Measurements from ENCODE around the gene SHC3. TPM values are rescaled to one million over a fixed set of nuclear protein-coding genes. Genes with fewer than 3 reads are reported as not detected.
A peak's percentile ranks its signal among the peaks of the same experiment; 100 is the strongest.

Gene SHC3
- polyA plus RNA-seq, 3 donors: not detected

DNA sequence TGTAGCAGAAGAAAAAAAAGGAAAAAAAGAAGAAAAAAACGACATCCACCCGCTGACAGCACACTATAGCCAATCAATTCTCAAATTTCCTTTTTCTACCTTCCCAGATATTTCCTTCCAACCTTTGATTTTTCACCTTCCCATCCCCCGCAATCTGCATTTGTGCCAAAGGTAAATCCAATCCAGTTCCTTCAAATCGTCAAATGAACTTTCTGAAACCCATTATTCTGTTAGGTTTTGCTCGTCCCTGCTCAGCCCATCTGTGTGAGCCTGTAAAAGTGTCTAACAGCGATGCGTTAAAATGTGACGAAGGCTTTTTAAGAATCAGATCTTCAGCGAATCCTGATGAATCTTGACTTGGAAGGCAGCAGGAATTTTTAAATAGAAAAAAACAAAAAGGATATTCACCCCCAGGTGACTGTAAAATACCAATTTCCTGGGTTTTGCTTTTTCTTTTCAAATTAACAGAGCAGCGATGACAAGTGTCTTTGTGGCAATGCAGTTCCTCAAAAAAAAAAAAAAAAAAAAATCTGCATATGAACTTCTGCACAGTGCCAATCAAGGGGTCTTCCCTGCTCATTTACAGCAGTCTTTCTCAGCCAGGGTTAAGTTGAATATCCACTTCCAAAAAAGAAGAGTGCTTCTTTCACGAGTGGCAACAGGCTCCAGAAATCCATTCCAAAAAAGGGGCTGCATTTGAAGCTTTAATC, 367 bp upstream of the SHC3 start:
- H3K27me3 ChIP-seq (ENCODE audit: control insufficient read depth in 2 of 2, insufficient read depth in 2 of 2, low read length in 2 of 2): peaks cover 57 to 68% of the 10 kb centered on the region in 2 donors
- no peak overlapping the region for H3K27ac ChIP-seq (ENCODE audit: low read depth in 1 of 2, low read length in 2 of 2)
- peaks cover 0 to 4% of the 10 kb centered on the region in 2 donors for H3K9me3 ChIP-seq (replicated peaks in 1 of 2; ENCODE audit: control insufficient read depth in 1 of 2, insufficient read depth in 1 of 2, low read length in 2 of 2)
- peak overlapping the region; percentile 51 for H3K4me2 ChIP-seq (replicated peaks; ENCODE audit: extremely low read depth, low read length, poor library complexity, severe bottlenecking)
- whole genome bisulfite sequencing (ENCODE audit: insufficient coverage): 50% methylated on average over 3 of the region's 11 CpGs
- H4K20me1 ChIP-seq (ENCODE audit: insufficient read depth, low read length): no peaks in the 10 kb centered on the region
- H3K36me3 Mint-ChIP-seq: peaks cover 0 to 4% of the 10 kb centered on the region in 2 donors
- TF ChIP-seq, protein P1, sequence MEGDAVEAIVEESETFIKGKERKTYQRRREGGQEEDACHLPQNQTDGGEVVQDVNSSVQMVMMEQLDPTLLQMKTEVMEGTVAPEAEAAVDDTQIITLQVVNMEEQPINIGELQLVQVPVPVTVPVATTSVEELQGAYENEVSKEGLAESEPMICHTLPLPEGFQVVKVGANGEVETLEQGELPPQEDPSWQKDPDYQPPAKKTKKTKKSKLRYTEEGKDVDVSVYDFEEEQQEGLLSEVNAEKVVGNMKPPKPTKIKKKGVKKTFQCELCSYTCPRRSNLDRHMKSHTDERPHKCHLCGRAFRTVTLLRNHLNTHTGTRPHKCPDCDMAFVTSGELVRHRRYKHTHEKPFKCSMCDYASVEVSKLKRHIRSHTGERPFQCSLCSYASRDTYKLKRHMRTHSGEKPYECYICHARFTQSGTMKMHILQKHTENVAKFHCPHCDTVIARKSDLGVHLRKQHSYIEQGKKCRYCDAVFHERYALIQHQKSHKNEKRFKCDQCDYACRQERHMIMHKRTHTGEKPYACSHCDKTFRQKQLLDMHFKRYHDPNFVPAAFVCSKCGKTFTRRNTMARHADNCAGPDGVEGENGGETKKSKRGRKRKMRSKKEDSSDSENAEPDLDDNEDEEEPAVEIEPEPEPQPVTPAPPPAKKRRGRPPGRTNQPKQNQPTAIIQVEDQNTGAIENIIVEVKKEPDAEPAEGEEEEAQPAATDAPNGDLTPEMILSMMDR (IDR thresholded peaks at IDR 0.05): no peak
- H3K4me1 Mint-ChIP-seq: peaks cover 20% of the 10 kb centered on the region
- peak overlapping the region in 1 of 3 experiments; percentile 47 for H3K4me3 ChIP-seq (replicated peaks in 1 of 3; ENCODE audit: low read depth in 2 of 3, low read length in 3 of 3)
- no peak for DNase-seq
- peaks cover 10 to 26% of the 10 kb centered on the region in 2 donors for H3K4me1 ChIP-seq (ENCODE audit: control insufficient read depth in 1 of 2, insufficient read depth in 2 of 2, low read length in 2 of 2)
- peaks cover 0 to 17% (median 10%) of the 10 kb centered on the region in 7 donors for H3K9me3 Mint-ChIP-seq
- intact Hi-C loops (cut with micrococcal nuclease): no loop called here
- H3K4me3 Mint-ChIP-seq: peak overlapping the region in 1 of 2 donors; percentile 76
- peaks cover 66 to 73% (median 72%) of the 10 kb centered on the region in 3 donors for H3K27me3 Mint-ChIP-seq (ENCODE audit: low read depth in 3 of 3)
- H2AFZ ChIP-seq (ENCODE audit: insufficient read depth, low read depth, low read length, poor library complexity, severe bottlenecking): no peak overlapping the region
- H3K79me2 ChIP-seq (ENCODE audit: insufficient read depth, low read length): no peaks in the 10 kb centered on the region
- no peaks in the 10 kb centered on the region for H3K36me3 ChIP-seq (replicated peaks in 1 of 2; ENCODE audit: control insufficient read depth in 1 of 2, insufficient read depth in 2 of 2, low read length in 2 of 2)
- H3K27ac Mint-ChIP-seq: no peak overlapping the region
- no peak overlapping the region for H3K9ac ChIP-seq (ENCODE audit: insufficient read depth, low read length, poor library complexity, severe bottlenecking)

DNA sequence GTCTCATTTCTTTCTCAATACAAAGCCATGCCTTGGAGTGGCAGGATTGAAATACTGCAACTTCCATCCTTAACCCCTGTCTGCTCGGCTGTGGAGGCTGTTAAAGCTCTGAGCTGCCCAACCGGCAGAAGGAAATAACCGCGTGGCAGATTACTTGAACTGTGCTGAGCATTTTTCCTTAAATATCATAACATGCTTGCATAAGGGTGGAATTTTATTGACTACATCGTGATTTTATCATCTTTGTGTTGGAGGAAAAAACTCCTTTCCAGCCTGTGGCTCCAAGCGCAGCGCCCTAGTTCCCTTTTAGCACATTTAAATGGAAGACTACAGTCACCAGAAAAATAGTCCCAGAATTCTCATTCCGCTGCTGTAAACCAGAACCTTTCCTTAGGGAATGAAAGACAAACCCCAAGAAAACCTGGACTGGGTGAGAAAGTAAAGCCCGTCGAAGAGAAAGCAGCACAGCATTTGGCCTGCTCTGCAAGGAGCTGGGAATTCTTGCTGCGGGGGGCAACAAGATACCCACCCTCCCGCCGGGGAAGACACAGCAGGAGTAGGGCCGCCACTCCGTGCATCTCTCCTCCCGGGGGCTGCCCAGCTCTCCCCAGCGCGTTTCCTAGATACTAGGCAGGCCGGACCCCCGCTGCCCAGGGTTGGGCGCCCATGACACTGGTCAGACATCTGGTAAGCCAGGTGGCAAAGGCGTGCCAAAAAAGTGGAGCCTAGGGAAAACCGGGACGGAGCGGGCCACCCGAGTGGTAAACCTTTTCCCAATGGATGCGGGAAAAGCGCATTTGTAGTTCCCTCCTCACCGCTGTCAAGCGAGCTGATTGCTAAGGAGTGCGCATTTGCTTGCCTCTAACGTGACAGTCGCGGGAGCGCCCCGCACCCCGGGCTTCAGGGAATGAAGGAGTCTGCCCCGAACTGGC, 1.3 kb downstream of the SHC3 start:
- Histone ChIP-seq H3K36me3 (replicated peaks in 1 of 2; ENCODE audit: control insufficient read depth in 1 of 2, insufficient read depth in 2 of 2, low read length in 2 of 2) (no peaks in the 10 kb centered on the region), H3K4me2 (replicated peaks; ENCODE audit: extremely low read depth, low read length, poor library complexity, severe bottlenecking) (no peak overlapping the region), H3K4me3 (replicated peaks in 1 of 3; ENCODE audit: low read depth in 2 of 3, low read length in 3 of 3) (no peak overlapping the region), H3K4me1 (ENCODE audit: control insufficient read depth in 1 of 2, insufficient read depth in 2 of 2, low read length in 2 of 2) (peaks cover 10 to 26% of the 10 kb centered on the region in 2 donors), H3K79me2 (ENCODE audit: insufficient read depth, low read length) (no peaks in the 10 kb centered on the region), H3K27me3 (ENCODE audit: control insufficient read depth in 2 of 2, insufficient read depth in 2 of 2, low read length in 2 of 2) (peaks cover 57 to 77% of the 10 kb centered on the region in 2 donors), H3K9me3 (replicated peaks in 1 of 2; ENCODE audit: control insufficient read depth in 1 of 2, insufficient read depth in 1 of 2, low read length in 2 of 2) (peaks cover 0 to 4% of the 10 kb centered on the region in 2 donors), H4K20me1 (ENCODE audit: insufficient read depth, low read length) (no peaks in the 10 kb centered on the region), H3K27ac (ENCODE audit: low read depth in 1 of 2, low read length in 2 of 2) (no peak overlapping the region), H3K9ac (ENCODE audit: insufficient read depth, low read length, poor library complexity, severe bottlenecking) (no peak overlapping the region), H2AFZ (ENCODE audit: insufficient read depth, low read depth, low read length, poor library complexity, severe bottlenecking) (no peak overlapping the region)
- no peak for DNase-seq
- peaks cover 20% of the 10 kb centered on the region for H3K4me1 Mint-ChIP-seq
- TF ChIP-seq, protein P1 (IDR thresholded peaks at IDR 0.05): no peak
- intact Hi-C loops (cut with micrococcal nuclease): no loop called here
- peaks cover 71 to 82% (median 73%) of the 10 kb centered on the region in 3 donors for H3K27me3 Mint-ChIP-seq (ENCODE audit: low read depth in 3 of 3)
- 6% methylated on average over 31 of the region's 38 CpGs for WGBS (ENCODE audit: insufficient coverage)
- H3K9me3 Mint-ChIP-seq: peaks cover 0 to 17% (median 10%) of the 10 kb centered on the region in 7 donors
- H3K36me3 Mint-ChIP-seq: peaks cover 0 to 4% of the 10 kb centered on the region in 2 donors
- H3K4me3 Mint-ChIP-seq: peak overlapping the region in 1 of 2 donors; percentile 75
- H3K27ac Mint-ChIP-seq: no peak overlapping the region
